Prostate gland (tissue), 2 donors: ENCODE results near the gene ACCSL.

Source experiments
- POLR2A ChIP-seq: fragments of 450-650 bp; IDR thresholded peaks from one replicate; pipeline ENCODE4 v1.6.1; 2016; ENCODE audit warnings: antibody characterized with exemption, mild to moderate bottlenecking
- POLR2AphosphoS5 ChIP-seq: sonication (generic); formaldehyde crosslinking; IDR thresholded peaks from one replicate; pipeline ENCODE4 v1.6.1; 2017; ENCODE audit warnings: antibody characterized with exemption
- TF ChIP-seq, protein P1 (sequence below), 4 experiments: fragments of 200-600 bp in 2 of 4; fragments of 450-650 bp in 2 of 4; sonication (generic) in 2 of 4; IDR thresholded peaks; 1 replicate in 3 of 4; 2 replicates in 1 of 4; pipeline ENCODE4 v1.5.1; 2016 to 2019; ENCODE audit warnings: antibody characterized with exemption in 4 of 4, mild to moderate bottlenecking in 2 of 4, moderate library complexity in 2 of 4

DNA sequence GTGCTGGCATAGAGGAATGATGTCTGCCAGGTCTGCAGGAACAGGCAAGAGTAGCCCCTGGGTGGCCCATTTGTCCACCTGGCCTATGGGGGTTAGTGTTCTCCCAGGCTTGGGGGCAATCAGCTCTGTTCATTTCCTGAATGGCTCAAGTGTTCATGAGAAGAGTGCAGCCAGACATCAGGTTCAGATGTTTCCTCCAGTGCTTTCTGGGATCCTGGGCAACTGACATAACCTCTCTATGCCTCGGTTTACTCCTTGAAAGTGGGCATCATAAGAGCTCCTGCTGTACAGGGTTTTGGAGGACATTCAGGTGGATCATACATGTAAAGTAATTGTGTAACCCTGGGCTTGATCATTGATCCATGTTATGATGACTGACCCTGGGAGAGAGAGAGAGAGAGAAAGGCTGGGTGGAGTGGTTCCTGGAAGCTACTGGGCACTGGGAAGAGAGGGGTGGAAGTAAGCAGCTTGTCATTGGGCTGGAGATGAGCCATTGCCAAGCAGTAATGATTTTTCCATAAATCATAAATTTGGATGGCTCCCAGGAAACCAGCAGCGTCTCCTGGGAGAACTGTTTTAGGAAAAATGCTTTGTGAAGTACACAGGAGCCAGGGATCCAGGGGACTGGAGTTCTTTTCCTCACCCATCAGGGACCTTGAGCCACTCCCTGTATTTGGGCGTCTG is 30.2 kb upstream of the ACCSL start:
- TF ChIP-seq, protein P1, sequence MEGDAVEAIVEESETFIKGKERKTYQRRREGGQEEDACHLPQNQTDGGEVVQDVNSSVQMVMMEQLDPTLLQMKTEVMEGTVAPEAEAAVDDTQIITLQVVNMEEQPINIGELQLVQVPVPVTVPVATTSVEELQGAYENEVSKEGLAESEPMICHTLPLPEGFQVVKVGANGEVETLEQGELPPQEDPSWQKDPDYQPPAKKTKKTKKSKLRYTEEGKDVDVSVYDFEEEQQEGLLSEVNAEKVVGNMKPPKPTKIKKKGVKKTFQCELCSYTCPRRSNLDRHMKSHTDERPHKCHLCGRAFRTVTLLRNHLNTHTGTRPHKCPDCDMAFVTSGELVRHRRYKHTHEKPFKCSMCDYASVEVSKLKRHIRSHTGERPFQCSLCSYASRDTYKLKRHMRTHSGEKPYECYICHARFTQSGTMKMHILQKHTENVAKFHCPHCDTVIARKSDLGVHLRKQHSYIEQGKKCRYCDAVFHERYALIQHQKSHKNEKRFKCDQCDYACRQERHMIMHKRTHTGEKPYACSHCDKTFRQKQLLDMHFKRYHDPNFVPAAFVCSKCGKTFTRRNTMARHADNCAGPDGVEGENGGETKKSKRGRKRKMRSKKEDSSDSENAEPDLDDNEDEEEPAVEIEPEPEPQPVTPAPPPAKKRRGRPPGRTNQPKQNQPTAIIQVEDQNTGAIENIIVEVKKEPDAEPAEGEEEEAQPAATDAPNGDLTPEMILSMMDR (IDR thresholded peaks at IDR 0.05), result no peak
- TF ChIP-seq POLR2AphosphoS5 (no peak), POLR2A (no peak)
